HepG2 (cell line): ENCODE data around the gene OPRD1. TPM values are rescaled to one million over a fixed set of nuclear protein-coding genes. Genes with fewer than 3 reads are reported as not detected.

Source experiments
- AGO2 ChIP-seq: fragments of 200-400 bp; formaldehyde crosslinking; optimal IDR thresholded peaks from 2 replicates; pipeline ENCODE3; 2017; ENCODE audit warnings: mild to moderate bottlenecking, low read depth, low read length, moderate library complexity
- CHD2 ChIP-seq: IDR thresholded peaks from 2 replicates; pipeline ENCODE4 v1.6.1; 2011; ENCODE audit warnings: low read depth, low read length, improper control_type of control experiment
- DMAP1 ChIP-seq: IDR thresholded peaks from 2 replicates; pipeline ENCODE4 v1.6.1; 2016
- HNF4G ChIP-seq, 2 experiments: sonication (generic) in 1 of 2; formaldehyde crosslinking in 1 of 2; IDR thresholded peaks; 2 replicates each; pipeline versions ENCODE4 v1.4.0 to v1.6.1; 2011 to 2020; ENCODE audit warnings: borderline replicate concordance in 2 of 2, low read depth in 2 of 2, mild to moderate bottlenecking in 2 of 2, low read length in 1 of 2, missing genetic modification reagents in 1 of 2, moderate library complexity in 1 of 2
- PAX8 ChIP-seq: sonication (generic); formaldehyde crosslinking; IDR thresholded peaks from 2 replicates; pipeline ENCODE4 v1.8.0; 2022; ENCODE audit warnings: mild to moderate bottlenecking, missing genetic modification reagents, borderline replicate concordance
- ZFP41 ChIP-seq: sonication (generic); formaldehyde crosslinking; IDR thresholded peaks from 2 replicates; pipeline ENCODE4 v1.4.0; 2020; ENCODE audit warnings: mild to moderate bottlenecking, missing genetic modification reagents, borderline replicate concordance
- ZNF232 ChIP-seq: sonication (generic); formaldehyde crosslinking; IDR thresholded peaks from 2 replicates; pipeline ENCODE4 v1.4.0; 2020; ENCODE audit warnings: missing genetic modification reagents, borderline replicate concordance
- ZNF431 ChIP-seq: sonication (generic); formaldehyde crosslinking; IDR thresholded peaks from 2 replicates; pipeline ENCODE4 v1.9.0; 2022; ENCODE audit warnings: missing genetic modification reagents, low read depth, mild to moderate bottlenecking, borderline replicate concordance
- polyA plus RNA-seq, 8 experiments: library from polyadenylated mRNA; depleted of rRNA in 3 of 8; stranded (reverse) in 7 of 8; unstranded in 1 of 8; fragments of >200 nt; fragmentation: Illumina TruSeq in 4 of 8; extraction: Trizol in 4 of 8; gene quantifications; 2 replicates each; pipeline versions ENCODE4 v1.2.1 to v1.2.3, GENCODE V29; 2011 to 2016; ENCODE audit warnings: low read depth in 4 of 8, missing spikeins in 1 of 8, mixed read lengths in 1 of 8; ENCODE audit not compliant: insufficient read depth in 1 of 8
- total RNA-seq, 5 experiments: library from RNA; depleted of rRNA; stranded (reverse); fragments of >200 nt; fragmentation: Illumina TruSeq; extraction: Trizol; gene quantifications; 2 replicates each; pipeline ENCODE4 v1.2.3, GENCODE V29; 2016; ENCODE audit warnings: low read depth in 1 of 5
- TF ChIP-seq, protein P1 (sequence below): sonication (generic); formaldehyde crosslinking; IDR thresholded peaks from 2 replicates; pipeline ENCODE4 v1.5.1; 2020; ENCODE audit warnings: mild to moderate bottlenecking, missing genetic modification reagents
- TF ChIP-seq, protein P2 (sequence below): sonication (generic); formaldehyde crosslinking; IDR thresholded peaks from 2 replicates; pipeline ENCODE4 v1.5.0; 2020; ENCODE audit warnings: missing genetic modification reagents
- TF ChIP-seq, protein P3 (sequence below): sonication (generic); formaldehyde crosslinking; IDR thresholded peaks from 2 replicates; pipeline ENCODE4 v1.4.0; 2020; ENCODE audit warnings: missing genetic modification reagents
- TF ChIP-seq, protein P4 (sequence below): sonication (generic); formaldehyde crosslinking; IDR thresholded peaks from 2 replicates; pipeline ENCODE4 v1.5.1; 2020; ENCODE audit warnings: mild to moderate bottlenecking, missing genetic modification reagents, moderate library complexity

Gene OPRD1
- total and polyA plus RNA-seq, 2 of the 13 experiments (the other 11 are each of a cell fraction or from before 2014, with no cell fraction given): 0.02 to 0.03 TPM

DNA sequence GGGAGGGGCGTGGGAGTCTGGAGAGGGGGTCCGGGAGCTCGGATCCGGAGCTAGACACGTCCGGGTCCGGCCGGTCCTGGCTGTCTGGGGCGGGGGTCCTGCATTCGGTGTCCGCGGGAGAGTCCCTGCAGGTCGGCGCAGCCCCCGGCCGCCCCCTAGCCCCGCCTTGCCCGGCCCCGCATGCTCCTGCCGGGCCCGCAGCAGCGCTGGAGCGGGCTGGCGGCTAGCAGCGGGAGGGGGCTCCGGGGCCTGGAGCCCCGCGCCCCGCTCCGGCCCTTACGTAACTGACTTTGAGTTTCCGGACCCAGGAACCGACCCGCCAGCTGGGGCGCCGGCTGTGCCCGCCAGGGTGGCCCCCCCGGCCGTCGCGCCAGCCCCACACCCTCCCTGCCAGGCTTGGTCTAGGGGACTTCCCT lies 75.5 kb downstream of the OPRD1 start (continued):
- TF ChIP-seq AGO2: peak; percentile 28
- TF ChIP-seq, protein P1, sequence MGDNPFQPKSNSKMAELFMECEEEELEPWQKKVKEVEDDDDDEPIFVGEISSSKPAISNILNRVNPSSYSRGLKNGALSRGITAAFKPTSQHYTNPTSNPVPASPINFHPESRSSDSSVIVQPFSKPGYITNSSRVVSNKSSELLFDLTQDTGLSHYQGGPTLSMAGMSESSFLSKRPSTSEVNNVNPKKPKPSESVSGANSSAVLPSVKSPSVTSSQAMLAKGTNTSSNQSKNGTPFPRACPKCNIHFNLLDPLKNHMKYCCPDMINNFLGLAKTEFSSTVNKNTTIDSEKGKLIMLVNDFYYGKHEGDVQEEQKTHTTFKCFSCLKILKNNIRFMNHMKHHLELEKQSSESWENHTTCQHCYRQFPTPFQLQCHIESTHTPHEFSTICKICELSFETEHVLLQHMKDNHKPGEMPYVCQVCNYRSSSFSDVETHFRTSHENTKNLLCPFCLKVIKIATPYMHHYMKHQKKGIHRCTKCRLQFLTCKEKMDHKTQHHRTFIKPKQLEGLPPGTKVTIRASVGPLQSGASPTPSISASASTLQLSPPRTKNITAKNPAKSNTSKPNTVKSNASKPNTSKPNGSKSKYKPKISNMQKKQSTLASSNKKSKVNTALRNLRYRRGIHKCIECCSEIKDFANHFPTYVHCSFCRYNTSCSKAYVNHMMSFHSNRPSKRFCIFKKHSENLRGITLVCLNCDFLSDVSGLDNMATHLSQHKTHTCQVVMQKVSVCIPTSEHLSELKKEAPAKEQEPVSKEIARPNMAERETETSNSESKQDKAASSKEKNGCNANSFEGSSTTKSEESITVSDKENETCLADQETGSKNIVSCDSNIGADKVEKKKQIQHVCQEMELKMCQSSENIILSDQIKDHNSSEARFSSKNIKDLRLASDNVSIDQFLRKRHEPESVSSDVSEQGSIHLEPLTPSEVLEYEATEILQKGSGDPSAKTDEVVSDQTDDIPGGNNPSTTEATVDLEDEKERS (CRISPR knock-in tag): no peak
- no peak for TF ChIP-seq ZNF431 (CRISPR knock-in tag)
- TF ChIP-seq ZNF232 (CRISPR knock-in tag): no peak
- TF ChIP-seq, protein P2, sequence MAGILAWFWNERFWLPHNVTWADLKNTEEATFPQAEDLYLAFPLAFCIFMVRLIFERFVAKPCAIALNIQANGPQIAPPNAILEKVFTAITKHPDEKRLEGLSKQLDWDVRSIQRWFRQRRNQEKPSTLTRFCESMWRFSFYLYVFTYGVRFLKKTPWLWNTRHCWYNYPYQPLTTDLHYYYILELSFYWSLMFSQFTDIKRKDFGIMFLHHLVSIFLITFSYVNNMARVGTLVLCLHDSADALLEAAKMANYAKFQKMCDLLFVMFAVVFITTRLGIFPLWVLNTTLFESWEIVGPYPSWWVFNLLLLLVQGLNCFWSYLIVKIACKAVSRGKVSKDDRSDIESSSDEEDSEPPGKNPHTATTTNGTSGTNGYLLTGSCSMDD (CRISPR knock-in tag): no peak
- no peak for TF ChIP-seq ZFP41 (CRISPR knock-in tag)
- TF ChIP-seq, protein P3, sequence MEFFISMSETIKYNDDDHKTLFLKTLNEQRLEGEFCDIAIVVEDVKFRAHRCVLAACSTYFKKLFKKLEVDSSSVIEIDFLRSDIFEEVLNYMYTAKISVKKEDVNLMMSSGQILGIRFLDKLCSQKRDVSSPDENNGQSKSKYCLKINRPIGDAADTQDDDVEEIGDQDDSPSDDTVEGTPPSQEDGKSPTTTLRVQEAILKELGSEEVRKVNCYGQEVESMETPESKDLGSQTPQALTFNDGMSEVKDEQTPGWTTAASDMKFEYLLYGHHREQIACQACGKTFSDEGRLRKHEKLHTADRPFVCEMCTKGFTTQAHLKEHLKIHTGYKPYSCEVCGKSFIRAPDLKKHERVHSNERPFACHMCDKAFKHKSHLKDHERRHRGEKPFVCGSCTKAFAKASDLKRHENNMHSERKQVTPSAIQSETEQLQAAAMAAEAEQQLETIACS (CRISPR knock-in tag): no peak
- TF ChIP-seq CHD2: no peak
- TF ChIP-seq HNF4G (IDR thresholded peaks at IDR 0.05; ENCODE audit: borderline replicate concordance, low read depth, low read length): no peak
- TF ChIP-seq HNF4G (CRISPR knock-in tag; IDR thresholded peaks at IDR 0.05; ENCODE audit: borderline replicate concordance, low read depth): no peak
- no peak for TF ChIP-seq DMAP1 (CRISPR knock-in tag)
- TF ChIP-seq PAX8: 0 out of 2 replicates have a peak, but pooled peaks have one; percentile 59
- TF ChIP-seq, protein P4, sequence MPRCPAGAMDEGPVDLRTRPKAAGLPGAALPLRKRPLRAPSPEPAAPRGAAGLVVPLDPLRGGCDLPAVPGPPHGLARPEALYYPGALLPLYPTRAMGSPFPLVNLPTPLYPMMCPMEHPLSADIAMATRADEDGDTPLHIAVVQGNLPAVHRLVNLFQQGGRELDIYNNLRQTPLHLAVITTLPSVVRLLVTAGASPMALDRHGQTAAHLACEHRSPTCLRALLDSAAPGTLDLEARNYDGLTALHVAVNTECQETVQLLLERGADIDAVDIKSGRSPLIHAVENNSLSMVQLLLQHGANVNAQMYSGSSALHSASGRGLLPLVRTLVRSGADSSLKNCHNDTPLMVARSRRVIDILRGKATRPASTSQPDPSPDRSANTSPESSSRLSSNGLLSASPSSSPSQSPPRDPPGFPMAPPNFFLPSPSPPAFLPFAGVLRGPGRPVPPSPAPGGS (CRISPR knock-in tag): 0 out of 2 replicates have a peak, but pooled peaks have one; percentile 10
